Coronary artery (tissue), 2 donors: ENCODE data around the gene CCDC63.

Experiments
- DNase-seq: peaks from one replicate; pipeline ENCODE4 v3.0.0-alpha.2; 2017; ENCODE audit warnings: low spot score
- H3K27ac ChIP-seq, 2 donors: fragments of 200-600 bp; sonication (generic); one replicate each; pipeline ENCODE4 v1.5.1; 2016 to 2019
- H3K4me3 ChIP-seq: fragments of 200-600 bp; sonication (generic); 2 replicates; pipeline ENCODE4 v1.5.1; 2016; ENCODE audit warnings: mild to moderate bottlenecking, moderate library complexity
- TF ChIP-seq, protein P1 (sequence below): fragments of 200-600 bp; sonication (generic); IDR thresholded peaks from one replicate; pipeline ENCODE4 v1.5.1; 2019; ENCODE audit warnings: antibody characterized with exemption

Gene CCDC63

DNA sequence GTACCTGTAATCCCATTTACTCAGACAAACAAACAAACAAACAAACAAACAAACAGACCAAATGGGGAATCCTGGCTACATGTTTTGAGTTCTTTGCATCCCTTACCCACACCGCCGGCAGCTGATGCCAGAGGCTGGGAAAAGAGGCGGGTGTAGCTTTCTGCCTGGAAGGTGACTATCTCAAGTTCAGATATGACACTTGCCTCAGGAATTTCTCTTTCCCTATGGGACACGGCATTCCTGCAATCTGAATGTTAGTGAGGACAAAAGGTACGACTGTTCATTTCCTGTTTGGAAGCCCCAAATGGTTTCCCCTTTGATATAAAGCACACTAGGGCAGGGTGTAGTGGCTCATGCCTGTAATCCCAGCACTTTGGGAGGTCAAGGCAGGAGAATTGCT lies 70.7 kb downstream of the CCDC63 start:
- DNase-seq: no peak
- Histone ChIP-seq H3K4me3 (no peak overlapping the region), H3K27ac (no peak overlapping the region)
- TF ChIP-seq, protein P1, sequence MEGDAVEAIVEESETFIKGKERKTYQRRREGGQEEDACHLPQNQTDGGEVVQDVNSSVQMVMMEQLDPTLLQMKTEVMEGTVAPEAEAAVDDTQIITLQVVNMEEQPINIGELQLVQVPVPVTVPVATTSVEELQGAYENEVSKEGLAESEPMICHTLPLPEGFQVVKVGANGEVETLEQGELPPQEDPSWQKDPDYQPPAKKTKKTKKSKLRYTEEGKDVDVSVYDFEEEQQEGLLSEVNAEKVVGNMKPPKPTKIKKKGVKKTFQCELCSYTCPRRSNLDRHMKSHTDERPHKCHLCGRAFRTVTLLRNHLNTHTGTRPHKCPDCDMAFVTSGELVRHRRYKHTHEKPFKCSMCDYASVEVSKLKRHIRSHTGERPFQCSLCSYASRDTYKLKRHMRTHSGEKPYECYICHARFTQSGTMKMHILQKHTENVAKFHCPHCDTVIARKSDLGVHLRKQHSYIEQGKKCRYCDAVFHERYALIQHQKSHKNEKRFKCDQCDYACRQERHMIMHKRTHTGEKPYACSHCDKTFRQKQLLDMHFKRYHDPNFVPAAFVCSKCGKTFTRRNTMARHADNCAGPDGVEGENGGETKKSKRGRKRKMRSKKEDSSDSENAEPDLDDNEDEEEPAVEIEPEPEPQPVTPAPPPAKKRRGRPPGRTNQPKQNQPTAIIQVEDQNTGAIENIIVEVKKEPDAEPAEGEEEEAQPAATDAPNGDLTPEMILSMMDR: no peak

DNA sequence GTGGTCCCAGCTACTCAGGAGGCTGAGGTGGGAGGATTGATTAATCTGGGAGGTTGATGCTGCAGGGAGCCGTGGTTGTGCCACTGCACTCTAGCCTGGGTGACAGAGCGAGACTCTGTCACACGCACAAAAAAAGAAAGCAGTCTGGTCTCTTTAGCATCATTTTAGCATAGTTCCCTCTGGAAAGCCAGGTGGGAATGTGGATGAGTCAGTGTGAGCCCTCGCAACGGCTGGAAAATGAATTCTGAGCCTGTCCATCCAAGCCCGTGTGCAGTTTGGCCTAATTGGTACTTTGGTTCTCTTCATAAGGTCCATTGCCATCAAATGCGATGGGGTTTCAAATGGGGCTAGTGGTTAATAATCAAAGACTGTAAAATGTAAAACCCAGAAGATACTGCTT lies 71.2 kb downstream of the CCDC63 start:
- no peak for DNase-seq
- TF ChIP-seq, protein P1: no peak
- no peak overlapping the region for H3K4me3 ChIP-seq
- H3K27ac ChIP-seq: no peak overlapping the region

DNA sequence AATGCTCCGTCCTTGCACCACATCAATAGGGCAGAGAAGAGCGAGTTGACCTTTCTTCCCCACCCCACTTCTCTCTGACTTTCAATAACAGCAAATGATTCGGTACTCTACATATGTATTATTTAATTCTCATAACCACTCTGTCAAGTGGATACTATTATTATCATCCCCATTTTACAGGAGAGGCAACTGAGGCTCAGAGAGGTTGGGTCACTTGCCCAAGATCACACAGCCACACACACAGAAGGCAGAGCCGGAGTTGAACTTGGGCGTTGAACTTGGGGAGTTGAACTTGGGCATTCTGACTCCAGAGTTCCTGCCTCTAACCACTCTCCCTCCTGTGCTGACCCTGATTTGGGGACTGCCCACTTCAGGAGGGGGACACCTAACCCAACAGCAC lies 72.9 kb downstream of the CCDC63 start:
- TF ChIP-seq, protein P1: no peak
- DNase-seq: no peak
- H3K4me3 ChIP-seq: no peak overlapping the region
- H3K27ac ChIP-seq: no peak overlapping the region

DNA sequence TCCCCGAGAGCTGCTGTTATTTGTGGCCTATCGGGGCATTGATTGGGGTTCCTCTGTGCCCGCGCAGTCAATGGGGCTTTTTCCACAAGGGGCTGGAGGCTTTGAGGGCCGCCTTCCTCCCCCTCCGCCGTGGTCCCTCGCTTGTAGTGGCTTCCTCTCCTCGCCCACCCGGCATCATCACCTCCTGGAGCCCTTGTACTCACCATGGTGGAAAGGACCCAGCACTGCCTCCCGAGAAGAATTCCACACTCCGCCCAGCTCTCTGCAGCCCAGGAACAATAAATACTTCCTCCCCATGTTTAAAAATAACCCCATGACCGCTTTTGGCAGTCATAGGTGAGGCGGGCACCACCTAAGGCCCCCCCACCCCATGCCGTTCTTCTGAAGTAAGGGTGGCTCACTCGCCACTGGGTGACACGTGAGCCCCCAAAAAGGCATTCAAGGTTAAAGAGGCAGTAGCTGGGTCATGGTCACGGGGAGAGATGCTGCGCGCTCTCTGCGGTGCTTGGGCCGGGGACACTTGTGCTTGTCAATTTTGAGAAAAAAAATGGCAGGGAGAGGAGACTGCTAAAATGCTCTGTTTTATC lies 73.6 kb downstream of the CCDC63 start, which contains the start of gene MYL2:
TSS of gene MYL2 (minus strand) at position 256 of the 587 bp plus-strand sequence. CDS start at position 206, 50 bp downstream.
- DNase-seq: no peak
- TF ChIP-seq, protein P1: no peak
- H3K4me3 ChIP-seq: no peak within 1 kb of the TSS
- no peak within 1 kb of the TSS for H3K27ac ChIP-seq

DNA sequence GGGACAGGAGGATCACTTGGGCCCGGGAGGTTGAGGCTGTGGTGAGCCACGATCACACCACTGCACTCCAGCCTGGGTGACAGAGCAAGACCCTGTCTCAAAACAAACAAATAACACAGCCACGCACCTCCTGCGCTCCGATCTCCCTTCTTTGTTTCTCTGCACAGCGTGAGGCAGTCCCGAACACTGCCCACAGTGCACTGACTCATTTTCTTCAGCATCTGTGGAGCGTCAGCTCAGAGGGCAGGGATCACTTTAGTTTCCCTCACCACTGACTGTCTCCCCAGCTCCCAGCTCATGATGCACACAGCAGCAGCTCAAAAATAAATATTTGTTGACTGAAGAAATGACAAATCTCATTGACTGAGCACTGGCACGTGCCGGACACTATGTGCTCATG lies 74.5 kb downstream of the CCDC63 start:
- no peak overlapping the region for H3K27ac ChIP-seq
- TF ChIP-seq, protein P1: no peak
- no peak overlapping the region for H3K4me3 ChIP-seq
- DNase-seq: no peak

DNA sequence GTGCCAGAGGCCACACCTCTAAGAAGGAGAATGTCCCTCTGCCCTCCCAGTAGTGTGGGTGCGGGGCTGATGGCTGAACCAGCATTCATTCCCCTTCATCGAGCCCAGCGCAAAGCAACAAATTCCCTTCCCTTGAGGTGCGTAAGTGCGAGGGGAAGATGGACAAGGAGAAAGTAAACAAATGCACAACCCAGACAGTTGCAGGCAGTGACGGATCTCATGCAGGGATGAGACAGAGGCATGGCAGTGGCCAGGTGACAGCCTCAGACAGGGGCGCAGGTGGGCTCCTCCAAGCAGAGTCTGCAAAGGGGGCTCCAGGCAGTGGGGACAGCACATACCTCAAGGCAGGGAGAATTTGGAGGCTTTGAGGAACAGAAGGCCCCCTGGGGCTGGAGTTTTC lies 75.9 kb downstream of the CCDC63 start:
- TF ChIP-seq, protein P1: no peak
- no peak overlapping the region for H3K27ac ChIP-seq
- H3K4me3 ChIP-seq: no peak overlapping the region

DNA sequence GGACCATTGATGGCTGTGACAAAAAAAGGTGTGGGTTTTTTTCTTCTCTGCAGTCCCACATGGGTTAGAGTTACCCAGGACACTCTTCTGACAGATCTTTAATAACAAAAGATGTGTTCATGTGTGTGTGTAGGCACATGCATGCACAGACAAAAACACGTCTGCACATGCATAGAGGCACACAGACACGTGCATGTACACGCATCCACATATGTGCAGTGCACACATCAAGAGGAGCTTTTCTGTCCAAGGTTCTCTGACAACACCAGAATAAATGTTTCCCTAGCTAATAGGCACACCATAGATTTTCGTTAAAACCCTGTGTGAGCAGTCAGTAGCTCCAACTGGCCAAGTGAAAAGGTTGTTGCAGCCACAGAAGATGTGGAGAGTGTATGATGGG lies 76.4 kb downstream of the CCDC63 start:
- no peak overlapping the region for H3K4me3 ChIP-seq
- no peak for DNase-seq
- no peak overlapping the region for H3K27ac ChIP-seq
- TF ChIP-seq, protein P1: no peak

More for the DNA sequence above, 75.9 kb downstream of the CCDC63 start:
- no peak for DNase-seq
